B cell (primary cell): ENCODE results near the gene FRRS1.

ENCODE experiments used
- EZH2 ChIP-seq: IDR thresholded peaks from 2 replicates; pipeline ENCODE4 v1.6.1; 2012; ENCODE audit warnings: borderline replicate concordance, low read depth, mild to moderate bottlenecking, moderate library complexity, low read length; ENCODE audit not compliant: insufficient read depth, poor library complexity, severe bottlenecking
- TF ChIP-seq, protein P1 (sequence below): fragments of 200-600 bp; IDR thresholded peaks from one replicate; pipeline ENCODE4 v1.8.0; 2022; ENCODE audit warnings: antibody characterized with exemption, mild to moderate bottlenecking

DNA sequence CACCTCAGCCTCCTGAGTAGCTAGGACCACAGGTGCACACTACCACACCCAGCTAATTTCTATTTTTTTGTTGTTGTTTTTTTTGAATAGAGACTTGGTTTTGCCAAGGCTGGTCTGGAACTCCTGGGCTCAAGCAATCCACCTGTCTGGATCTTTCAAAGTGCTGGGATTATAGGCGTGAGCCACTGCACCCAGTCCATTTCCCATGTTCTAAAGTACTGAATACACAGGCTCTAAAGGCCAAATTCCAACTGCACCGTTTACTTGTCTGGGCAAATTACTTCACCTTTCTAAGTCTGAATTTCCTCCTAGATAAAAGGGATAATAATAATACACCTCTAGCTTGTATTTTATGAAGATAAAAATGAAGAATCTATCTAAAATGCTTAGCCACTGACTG lies 39.6 kb downstream of the FRRS1 start:
- TF ChIP-seq, protein P1, sequence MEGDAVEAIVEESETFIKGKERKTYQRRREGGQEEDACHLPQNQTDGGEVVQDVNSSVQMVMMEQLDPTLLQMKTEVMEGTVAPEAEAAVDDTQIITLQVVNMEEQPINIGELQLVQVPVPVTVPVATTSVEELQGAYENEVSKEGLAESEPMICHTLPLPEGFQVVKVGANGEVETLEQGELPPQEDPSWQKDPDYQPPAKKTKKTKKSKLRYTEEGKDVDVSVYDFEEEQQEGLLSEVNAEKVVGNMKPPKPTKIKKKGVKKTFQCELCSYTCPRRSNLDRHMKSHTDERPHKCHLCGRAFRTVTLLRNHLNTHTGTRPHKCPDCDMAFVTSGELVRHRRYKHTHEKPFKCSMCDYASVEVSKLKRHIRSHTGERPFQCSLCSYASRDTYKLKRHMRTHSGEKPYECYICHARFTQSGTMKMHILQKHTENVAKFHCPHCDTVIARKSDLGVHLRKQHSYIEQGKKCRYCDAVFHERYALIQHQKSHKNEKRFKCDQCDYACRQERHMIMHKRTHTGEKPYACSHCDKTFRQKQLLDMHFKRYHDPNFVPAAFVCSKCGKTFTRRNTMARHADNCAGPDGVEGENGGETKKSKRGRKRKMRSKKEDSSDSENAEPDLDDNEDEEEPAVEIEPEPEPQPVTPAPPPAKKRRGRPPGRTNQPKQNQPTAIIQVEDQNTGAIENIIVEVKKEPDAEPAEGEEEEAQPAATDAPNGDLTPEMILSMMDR = no peak
- no peak for TF ChIP-seq EZH2
